GM23338 (cell line): ENCODE measurements around the gene KCNK17.

Experiments used
- CREB1 ChIP-seq: fragments of 250-450 bp; sonication (Bioruptor Pico); IDR thresholded peaks from 2 replicates; pipeline ENCODE4 v1.5.0; 2020; ENCODE audit warnings: low read depth, mild to moderate bottlenecking, moderate library complexity
- EZH2 ChIP-seq: fragments of 200-600 bp; sonication (generic); IDR thresholded peaks from one replicate; pipeline ENCODE4 v1.8.0; 2017; ENCODE audit warnings: antibody characterized with exemption, mild to moderate bottlenecking, low read depth; ENCODE audit not compliant: unreplicated experiment
- EZH2phosphoT487 ChIP-seq: fragments of 200-600 bp; sonication (generic); IDR thresholded peaks from one replicate; pipeline ENCODE4 v1.8.1; 2018; ENCODE audit warnings: antibody characterized with exemption; ENCODE audit not compliant: unreplicated experiment
- JUNB ChIP-seq: IDR thresholded peaks from one replicate; pipeline ENCODE4 v1.6.1; 2016; ENCODE audit warnings: antibody characterized with exemption; ENCODE audit not compliant: unreplicated experiment
- NANOG ChIP-seq: IDR thresholded peaks from 2 replicates; pipeline ENCODE4 v1.6.1; 2016; ENCODE audit warnings: antibody characterized with exemption, borderline replicate concordance
- POLR2AphosphoS5 ChIP-seq: IDR thresholded peaks from 2 replicates; pipeline ENCODE4 v1.6.1; 2016; ENCODE audit warnings: antibody characterized with exemption, low read depth
- ZNF114 ChIP-seq: fragments of 250-450 bp; sonication (Bioruptor Pico); IDR thresholded peaks from 2 replicates; pipeline ENCODE4 v1.5.0; 2020; ENCODE audit warnings: mild to moderate bottlenecking, moderate library complexity
- ZNF331 ChIP-seq: fragments of 250-450 bp; sonication (Bioruptor Pico); IDR thresholded peaks from 2 replicates; pipeline ENCODE4 v1.5.0; 2020; ENCODE audit warnings: low read depth, mild to moderate bottlenecking, moderate library complexity
- TF ChIP-seq, protein P1 (sequence below), 2 experiments: fragments of 200-600 bp in 1 of 2; sonication (generic) in 1 of 2; conservative IDR thresholded peaks; 2 replicates each; pipeline versions ENCODE4 v1.5.1 to v1.6.1; 2016 to 2017; ENCODE audit warnings: antibody characterized with exemption in 2 of 2, low read depth in 2 of 2, mild to moderate bottlenecking in 2 of 2, moderate library complexity in 1 of 2
- TF ChIP-seq, protein P2 (sequence below): IDR thresholded peaks from one replicate; pipeline ENCODE4 v1.6.1; 2018; ENCODE audit warnings: antibody characterized with exemption; ENCODE audit not compliant: unreplicated experiment
- TF ChIP-seq, protein P3 (sequence below): IDR thresholded peaks from 2 replicates; pipeline ENCODE4 v1.6.1; 2016; ENCODE audit warnings: antibody characterized with exemption
- TF ChIP-seq, protein P4 (sequence below): fragments of 250-450 bp; sonication (Bioruptor Pico); IDR thresholded peaks from 2 replicates; pipeline ENCODE4 v1.5.0; 2020; ENCODE audit warnings: mild to moderate bottlenecking, moderate library complexity

DNA sequence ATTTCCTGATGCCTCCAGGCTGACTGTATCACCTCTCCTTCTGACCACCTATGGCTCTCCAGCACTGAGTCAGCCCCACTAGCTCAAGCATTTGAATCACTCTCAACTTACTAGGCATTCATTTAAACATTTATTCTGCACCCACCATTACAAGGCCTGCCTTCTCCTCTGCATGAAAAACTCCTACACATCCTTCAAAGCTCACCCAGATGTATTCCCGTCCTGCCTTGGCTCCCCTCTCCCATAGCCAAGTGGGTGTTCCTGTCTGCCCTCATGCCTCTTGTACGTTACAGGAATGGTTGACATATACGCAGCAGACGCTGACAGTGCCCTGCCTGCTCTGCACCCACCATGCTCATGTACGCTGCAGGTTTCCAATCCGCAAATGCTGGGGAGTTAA is 21.6 kb downstream of the KCNK17 start:
- TF ChIP-seq EZH2 (no peak), POLR2AphosphoS5 (no peak), CREB1 (CRISPR knock-in tag) (no peak), EZH2phosphoT487 (no peak), JUNB (no peak), ZNF114 (no peak), NANOG (no peak), ZNF331 (CRISPR knock-in tag) (no peak)
- TF ChIP-seq, protein P1, sequence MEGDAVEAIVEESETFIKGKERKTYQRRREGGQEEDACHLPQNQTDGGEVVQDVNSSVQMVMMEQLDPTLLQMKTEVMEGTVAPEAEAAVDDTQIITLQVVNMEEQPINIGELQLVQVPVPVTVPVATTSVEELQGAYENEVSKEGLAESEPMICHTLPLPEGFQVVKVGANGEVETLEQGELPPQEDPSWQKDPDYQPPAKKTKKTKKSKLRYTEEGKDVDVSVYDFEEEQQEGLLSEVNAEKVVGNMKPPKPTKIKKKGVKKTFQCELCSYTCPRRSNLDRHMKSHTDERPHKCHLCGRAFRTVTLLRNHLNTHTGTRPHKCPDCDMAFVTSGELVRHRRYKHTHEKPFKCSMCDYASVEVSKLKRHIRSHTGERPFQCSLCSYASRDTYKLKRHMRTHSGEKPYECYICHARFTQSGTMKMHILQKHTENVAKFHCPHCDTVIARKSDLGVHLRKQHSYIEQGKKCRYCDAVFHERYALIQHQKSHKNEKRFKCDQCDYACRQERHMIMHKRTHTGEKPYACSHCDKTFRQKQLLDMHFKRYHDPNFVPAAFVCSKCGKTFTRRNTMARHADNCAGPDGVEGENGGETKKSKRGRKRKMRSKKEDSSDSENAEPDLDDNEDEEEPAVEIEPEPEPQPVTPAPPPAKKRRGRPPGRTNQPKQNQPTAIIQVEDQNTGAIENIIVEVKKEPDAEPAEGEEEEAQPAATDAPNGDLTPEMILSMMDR (conservative IDR thresholded peaks at IDR 0.05; ENCODE audit: low read depth in 2 of 2), result no peak
- TF ChIP-seq, protein P2, sequence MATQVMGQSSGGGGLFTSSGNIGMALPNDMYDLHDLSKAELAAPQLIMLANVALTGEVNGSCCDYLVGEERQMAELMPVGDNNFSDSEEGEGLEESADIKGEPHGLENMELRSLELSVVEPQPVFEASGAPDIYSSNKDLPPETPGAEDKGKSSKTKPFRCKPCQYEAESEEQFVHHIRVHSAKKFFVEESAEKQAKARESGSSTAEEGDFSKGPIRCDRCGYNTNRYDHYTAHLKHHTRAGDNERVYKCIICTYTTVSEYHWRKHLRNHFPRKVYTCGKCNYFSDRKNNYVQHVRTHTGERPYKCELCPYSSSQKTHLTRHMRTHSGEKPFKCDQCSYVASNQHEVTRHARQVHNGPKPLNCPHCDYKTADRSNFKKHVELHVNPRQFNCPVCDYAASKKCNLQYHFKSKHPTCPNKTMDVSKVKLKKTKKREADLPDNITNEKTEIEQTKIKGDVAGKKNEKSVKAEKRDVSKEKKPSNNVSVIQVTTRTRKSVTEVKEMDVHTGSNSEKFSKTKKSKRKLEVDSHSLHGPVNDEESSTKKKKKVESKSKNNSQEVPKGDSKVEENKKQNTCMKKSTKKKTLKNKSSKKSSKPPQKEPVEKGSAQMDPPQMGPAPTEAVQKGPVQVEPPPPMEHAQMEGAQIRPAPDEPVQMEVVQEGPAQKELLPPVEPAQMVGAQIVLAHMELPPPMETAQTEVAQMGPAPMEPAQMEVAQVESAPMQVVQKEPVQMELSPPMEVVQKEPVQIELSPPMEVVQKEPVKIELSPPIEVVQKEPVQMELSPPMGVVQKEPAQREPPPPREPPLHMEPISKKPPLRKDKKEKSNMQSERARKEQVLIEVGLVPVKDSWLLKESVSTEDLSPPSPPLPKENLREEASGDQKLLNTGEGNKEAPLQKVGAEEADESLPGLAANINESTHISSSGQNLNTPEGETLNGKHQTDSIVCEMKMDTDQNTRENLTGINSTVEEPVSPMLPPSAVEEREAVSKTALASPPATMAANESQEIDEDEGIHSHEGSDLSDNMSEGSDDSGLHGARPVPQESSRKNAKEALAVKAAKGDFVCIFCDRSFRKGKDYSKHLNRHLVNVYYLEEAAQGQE, result no peak
- TF ChIP-seq, protein P3, sequence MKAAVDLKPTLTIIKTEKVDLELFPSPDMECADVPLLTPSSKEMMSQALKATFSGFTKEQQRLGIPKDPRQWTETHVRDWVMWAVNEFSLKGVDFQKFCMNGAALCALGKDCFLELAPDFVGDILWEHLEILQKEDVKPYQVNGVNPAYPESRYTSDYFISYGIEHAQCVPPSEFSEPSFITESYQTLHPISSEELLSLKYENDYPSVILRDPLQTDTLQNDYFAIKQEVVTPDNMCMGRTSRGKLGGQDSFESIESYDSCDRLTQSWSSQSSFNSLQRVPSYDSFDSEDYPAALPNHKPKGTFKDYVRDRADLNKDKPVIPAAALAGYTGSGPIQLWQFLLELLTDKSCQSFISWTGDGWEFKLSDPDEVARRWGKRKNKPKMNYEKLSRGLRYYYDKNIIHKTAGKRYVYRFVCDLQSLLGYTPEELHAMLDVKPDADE, result no peak
- TF ChIP-seq, protein P4, sequence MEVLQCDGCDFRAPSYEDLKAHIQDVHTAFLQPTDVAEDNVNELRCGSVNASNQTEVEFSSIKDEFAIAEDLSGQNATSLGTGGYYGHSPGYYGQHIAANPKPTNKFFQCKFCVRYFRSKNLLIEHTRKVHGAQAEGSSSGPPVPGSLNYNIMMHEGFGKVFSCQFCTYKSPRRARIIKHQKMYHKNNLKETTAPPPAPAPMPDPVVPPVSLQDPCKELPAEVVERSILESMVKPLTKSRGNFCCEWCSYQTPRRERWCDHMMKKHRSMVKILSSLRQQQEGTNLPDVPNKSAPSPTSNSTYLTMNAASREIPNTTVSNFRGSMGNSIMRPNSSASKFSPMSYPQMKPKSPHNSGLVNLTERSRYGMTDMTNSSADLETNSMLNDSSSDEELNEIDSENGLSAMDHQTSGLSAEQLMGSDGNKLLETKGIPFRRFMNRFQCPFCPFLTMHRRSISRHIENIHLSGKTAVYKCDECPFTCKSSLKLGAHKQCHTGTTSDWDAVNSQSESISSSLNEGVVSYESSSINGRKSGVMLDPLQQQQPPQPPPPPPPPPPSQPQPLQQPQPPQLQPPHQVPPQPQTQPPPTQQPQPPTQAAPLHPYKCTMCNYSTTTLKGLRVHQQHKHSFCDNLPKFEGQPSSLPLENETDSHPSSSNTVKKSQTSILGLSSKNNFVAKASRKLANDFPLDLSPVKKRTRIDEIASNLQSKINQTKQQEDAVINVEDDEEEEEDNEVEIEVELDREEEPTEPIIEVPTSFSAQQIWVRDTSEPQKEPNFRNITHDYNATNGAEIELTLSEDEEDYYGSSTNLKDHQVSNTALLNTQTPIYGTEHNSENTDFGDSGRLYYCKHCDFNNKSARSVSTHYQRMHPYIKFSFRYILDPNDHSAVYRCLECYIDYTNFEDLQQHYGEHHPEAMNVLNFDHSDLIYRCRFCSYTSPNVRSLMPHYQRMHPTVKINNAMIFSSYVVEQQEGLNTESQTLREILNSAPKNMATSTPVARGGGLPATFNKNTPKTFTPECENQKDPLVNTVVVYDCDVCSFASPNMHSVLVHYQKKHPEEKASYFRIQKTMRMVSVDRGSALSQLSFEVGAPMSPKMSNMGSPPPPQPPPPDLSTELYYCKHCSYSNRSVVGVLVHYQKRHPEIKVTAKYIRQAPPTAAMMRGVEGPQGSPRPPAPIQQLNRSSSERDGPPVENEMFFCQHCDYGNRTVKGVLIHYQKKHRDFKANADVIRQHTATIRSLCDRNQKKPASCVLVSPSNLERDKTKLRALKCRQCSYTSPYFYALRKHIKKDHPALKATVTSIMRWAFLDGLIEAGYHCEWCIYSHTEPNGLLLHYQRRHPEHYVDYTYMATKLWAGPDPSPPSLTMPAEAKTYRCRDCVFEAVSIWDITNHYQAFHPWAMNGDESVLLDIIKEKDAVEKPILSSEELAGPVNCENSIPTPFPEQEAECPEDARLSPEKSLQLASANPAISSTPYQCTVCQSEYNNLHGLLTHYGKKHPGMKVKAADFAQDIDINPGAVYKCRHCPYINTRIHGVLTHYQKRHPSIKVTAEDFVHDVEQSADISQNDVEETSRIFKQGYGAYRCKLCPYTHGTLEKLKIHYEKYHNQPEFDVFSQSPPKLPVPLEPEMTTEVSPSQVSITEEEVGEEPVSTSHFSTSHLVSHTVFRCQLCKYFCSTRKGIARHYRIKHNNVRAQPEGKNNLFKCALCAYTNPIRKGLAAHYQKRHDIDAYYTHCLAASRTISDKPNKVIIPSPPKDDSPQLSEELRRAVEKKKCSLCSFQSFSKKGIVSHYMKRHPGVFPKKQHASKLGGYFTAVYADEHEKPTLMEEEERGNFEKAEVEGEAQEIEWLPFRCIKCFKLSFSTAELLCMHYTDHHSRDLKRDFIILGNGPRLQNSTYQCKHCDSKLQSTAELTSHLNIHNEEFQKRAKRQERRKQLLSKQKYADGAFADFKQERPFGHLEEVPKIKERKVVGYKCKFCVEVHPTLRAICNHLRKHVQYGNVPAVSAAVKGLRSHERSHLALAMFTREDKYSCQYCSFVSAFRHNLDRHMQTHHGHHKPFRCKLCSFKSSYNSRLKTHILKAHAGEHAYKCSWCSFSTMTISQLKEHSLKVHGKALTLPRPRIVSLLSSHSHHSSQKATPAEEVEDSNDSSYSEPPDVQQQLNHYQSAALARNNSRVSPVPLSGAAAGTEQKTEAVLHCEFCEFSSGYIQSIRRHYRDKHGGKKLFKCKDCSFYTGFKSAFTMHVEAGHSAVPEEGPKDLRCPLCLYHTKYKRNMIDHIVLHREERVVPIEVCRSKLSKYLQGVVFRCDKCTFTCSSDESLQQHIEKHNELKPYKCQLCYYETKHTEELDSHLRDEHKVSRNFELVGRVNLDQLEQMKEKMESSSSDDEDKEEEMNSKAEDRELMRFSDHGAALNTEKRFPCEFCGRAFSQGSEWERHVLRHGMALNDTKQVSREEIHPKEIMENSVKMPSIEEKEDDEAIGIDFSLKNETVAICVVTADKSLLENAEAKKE (CRISPR knock-in tag), result no peak
